Hematopoietic multipotent progenitor cell (in vitro differentiated cells): ENCODE measurements around the gene MAML3. TPM values are rescaled to one million over a fixed set of nuclear protein-coding genes. Genes with fewer than 3 reads are reported as not detected.

Experiments used
- DNase-seq, 3 donors: peaks; one replicate each; pipeline ENCODE4 v3.0.0-alpha.2; 2011 to 2015; ENCODE audit warnings: low read depth in 2 of 3, low spot score in 2 of 3
- total RNA-seq: library from RNA; depleted of rRNA; stranded (reverse); fragments of >200 nt; gene quantifications from one replicate; pipeline ENCODE4 v1.2.3, GENCODE V29; 2012

Gene MAML3
- total RNA-seq, 1 donor = 27.2 TPM

DNA sequence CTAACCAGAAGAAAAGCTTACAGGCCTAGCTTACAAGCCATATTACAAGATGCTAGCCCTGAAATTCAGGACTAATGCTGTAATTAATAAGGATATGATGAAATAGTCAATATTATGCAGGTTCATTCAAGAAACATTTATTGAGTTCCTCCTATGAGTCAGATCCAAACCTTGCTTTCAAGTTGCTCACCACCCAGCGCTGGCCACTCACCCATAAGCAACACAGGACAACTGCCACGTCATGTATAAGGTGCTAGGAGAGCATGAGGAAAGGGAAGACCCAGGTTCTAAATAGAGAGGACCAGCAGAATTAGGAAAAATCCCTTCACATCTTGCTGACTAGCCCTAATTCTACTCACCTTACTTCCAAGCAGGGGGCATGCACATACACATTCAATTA is 23.3 kb downstream of the MAML3 start:
- DNase-seq = no peak

DNA sequence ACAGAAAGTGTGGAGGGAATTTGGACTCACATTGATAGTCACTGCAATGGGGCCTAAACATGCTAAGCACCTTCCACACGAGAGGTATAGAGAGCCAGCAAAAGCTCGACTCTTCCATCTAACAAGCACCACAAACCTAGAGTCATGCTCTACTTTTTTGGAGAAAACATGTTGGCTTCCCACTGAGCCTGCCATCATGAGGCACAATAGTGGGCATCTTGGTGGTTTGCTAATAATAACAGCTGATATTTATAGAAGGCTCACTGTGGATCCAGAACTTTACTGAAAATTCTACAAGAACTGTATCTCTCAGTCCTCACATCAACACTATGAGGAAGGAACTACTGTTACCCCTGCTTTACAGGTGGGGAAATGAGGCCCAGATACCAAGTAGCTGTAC is 26.6 kb downstream of the MAML3 start:
- DNase-seq = no peak

DNA sequence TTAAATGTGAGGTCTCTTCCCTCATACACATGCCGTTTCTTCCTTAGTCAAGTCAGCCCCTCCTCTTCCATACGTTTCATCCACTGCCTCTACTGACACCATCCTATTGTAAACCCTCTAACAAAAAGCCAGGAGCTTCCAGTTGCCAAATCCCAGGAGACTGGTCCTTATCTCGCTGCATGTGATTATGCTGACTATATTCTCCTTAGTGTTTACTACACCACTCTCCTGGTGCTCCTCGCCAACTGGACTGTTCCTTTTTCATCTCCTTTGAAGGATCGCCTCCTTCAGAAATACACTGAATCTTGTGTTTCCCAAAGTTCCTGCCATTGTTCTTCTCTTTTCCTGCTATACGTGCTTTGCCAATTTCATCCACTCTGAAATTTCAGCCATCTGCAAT is 27.7 kb downstream of the MAML3 start:
- no peak for DNase-seq

DNA sequence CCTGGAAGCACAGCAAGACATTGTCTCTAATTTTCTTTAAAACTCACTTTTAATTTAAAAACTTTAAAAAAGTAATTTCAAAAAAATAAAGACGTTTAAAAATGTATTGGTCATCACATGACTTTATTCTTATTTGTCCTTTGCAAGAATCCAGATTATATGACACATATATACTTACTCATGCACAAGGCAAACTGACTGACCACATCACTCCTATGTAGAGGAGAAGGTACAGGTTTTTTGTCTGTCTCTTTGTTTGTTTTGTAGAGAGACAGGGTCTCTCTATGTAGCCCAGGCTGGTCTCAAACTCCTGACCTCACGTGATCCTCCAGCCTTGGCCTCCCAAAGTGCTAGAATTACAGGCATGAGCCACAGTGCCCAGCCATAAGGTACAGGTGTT is 28.6 kb downstream of the MAML3 start:
- DNase-seq = no peak

DNA sequence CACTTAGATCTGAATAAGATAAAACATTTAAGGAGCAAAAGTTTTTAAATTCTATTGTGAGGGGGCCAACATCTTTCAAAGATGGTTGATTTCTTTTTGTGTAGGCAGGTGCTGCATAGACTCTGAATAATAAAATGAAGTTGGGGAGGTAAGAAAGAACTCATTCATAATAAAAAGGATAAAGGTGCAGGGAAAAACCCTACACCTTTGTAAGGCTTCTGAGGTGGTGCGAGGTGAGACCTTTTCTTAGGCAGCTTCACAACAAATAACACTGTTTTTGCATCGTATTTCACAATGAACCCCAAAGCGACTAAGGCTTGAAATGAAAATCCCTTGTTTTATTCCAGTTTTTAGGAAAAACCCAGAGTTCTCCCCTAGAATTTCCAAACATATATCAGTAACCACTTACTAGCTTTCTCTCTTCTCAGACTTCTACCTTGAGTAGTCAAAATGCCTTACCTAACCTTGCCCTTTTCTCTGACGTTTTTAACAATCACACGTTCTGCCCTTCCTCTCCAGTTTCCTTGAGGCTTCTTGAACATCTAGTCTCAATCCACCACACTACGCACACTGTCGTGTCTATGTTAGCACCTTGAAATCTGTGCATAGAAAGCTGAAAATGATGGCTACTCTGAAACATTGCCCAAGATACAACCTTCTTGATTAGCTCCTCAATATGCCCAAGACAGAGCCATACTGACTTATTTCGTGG is 30.2 kb downstream of the MAML3 start:
- DNase-seq = no peak

DNA sequence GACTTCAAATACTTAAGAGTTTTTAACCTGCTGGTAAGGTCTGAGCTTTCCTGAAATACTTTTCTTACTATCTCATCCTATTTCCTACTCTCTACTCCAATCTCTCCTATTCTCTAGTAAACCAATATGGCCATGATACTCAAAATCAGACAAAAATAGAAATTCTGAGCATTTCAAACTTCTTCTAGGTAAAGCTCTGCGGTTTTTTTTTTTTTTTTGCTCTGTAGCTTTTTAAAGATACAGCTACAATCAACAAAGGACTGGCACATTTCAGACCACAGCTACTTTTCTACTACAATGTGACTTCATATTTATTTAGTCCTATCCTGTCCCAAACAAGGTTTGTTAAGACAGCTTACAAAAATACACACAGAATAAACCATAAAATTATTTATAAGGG is 31.1 kb downstream of the MAML3 start:
- DNase-seq = no peak

DNA sequence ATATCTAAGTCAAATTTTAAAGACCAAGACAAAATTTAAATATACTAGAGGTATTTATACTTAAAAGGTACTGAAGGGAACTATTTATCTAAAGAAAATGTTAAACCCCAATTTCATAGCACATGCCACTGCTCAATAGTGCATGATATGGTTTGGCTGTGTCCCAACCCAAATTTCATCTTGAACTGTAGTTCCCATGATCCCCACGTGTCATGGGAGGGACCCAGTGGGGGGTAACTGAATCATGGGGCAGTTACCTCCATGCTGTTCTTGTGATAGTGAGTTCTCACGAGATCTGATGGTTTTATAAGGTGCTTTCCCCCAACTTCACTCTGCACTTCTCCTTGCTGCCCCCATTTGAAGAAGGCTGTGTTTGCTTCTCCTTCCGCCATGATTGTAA is 32.3 kb downstream of the MAML3 start:
- no peak for DNase-seq

DNA sequence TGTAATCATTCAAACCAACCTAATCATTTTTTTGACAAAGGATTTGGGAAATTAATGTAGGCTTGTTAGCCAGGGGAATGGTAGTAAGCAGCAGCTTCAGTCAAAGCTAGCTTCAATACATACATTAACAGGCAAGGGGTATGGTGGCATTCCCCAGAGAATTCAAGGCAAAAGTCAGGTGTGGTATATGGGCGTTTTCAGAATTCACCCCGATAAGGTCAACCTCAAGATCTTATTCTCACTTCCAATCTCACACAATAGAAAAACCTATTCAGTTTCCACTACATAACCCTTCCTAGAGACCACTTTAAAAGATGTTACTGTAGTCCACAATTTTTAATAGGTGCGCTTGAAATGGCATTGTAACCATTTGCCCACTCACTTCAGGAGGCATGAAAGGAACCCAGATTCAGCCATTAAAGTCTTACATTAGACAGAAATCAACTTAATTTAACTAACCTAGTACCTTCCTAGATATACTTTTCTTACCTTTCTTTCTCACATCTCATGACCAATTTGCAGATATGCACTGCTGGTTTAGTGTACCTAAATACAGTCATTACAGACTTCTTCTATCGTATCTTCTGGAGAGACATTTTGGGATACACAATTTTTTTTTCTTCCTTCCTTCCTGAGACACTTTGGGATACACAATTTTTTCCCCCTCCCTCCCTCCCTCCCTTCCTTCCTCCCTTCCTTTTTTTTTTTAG is 34.9 kb downstream of the MAML3 start:
- DNase-seq = no peak

DNA sequence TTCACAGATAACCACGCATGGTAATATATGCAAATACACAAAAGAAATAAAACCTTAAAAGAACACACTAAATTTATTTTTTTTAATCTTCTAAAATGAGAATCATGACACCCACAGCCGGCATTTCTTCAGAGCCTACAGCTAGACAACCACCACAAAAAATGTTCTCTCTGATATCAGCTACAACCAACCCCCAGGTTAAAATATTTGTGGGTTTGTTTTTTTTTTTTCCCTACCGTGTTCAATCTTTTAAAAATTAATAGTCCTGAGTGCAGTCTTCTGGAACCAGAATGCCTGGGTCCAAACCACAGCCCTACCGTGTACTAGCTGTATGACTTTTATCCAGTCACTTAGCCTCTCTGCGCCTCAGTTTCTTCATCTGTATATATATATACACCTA is 36.0 kb downstream of the MAML3 start:
- DNase-seq = no peak

DNA sequence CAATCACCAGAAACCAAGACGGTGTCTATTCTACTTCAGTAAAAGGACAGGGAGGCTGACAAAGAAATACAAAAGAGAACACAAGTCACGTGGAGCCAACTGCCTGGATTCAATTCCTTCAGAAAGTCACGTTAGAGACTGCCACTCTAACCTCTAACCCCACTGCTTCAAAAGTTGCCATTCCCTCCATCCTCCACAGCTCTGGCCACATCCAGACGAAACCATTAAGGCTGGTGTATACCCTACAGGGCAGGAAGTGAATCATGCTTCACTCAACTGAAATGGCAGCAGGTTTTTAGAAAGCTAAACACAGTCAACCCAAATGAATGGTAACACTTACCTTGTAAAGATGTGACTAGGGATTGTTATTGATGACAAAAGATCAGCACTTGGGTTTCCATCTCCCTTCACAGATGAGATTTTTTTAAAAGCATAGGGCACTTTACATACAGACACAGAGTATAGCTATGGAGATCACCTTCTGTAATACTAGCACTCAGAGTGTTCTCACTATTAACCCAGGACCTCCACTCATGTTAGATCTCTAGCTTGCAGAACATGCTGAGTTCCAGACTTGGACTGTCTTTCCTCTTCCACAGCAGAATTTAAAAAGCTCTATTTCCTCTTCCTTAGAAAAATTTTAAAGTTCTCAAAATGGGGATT is 37.4 kb downstream of the MAML3 start:
- DNase-seq = no peak

DNA sequence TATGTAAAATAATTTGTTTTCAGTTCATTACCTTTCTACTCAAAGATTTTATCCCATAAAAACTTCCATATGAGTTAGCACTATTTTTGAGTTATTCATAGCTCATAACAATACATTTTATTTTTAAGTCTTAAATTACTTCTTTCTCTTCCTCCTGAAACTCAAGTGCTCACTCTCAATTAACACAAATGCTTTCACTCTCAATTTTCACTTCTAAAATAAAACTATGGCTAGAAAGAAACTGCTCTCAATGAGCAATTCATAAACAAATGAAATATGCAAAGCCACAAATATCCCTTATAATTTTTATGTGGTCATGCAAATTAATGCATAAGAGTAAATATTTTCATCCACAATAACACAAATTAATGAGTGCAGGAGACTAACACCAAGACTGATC is 38.8 kb downstream of the MAML3 start:
- DNase-seq = no peak

DNA sequence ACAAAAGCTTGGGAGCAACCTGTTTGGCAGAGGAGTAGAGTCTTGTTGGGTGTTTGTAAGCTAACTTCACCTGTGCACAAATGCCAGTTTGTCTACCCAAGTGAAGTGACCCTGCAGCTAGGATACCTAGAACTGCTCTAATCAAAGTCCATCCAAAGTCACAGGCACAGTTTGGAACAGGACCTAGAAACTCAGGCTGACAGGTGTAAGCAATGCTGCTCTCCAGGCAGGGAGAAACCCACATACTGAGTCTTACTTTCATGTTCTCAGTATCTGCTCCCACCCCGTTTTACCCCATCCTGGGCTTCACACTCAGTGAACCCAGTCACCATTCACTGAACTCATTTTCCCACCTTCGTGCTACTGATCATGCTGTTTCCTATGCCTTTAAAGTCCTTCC is 40.3 kb downstream of the MAML3 start:
- DNase-seq = no peak

DNA sequence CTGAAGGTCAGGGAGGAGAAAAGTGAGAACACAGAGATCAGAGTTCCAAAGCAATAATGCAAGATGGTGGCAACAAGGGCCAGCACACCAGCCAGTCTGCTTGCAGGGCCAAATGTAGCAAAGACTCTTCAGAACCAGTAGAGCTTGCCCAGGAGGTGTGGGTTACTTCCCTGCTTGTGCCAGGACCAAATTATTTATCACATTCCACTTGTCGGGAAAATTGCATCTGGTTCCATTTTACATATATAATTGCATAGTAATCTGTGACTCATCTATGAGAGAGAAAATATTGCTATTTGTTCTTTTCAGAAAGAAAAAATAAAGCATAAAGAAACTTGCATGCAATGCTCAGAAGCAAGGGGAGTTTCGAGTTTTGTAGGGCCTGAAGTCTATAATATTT is 41.4 kb downstream of the MAML3 start:
- no peak for DNase-seq

DNA sequence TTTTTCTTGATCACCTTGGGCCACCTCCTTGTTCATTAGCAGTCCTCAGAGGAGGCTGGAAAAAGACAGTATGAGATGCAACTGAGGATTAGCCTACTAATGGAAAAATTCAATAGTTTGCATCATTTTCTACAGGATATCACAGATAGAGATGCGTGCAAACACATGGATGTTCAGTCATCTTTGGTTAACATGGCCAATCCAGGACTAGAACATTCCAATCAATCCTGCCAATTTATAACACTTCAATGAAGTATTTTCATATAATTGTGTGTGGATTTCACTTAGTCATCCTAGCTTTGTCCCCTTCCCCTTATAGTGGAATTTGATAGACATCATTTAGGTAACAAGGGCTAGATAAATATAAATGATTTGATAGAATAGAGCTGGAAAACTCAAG is 42.7 kb downstream of the MAML3 start:
- no peak for DNase-seq

DNA sequence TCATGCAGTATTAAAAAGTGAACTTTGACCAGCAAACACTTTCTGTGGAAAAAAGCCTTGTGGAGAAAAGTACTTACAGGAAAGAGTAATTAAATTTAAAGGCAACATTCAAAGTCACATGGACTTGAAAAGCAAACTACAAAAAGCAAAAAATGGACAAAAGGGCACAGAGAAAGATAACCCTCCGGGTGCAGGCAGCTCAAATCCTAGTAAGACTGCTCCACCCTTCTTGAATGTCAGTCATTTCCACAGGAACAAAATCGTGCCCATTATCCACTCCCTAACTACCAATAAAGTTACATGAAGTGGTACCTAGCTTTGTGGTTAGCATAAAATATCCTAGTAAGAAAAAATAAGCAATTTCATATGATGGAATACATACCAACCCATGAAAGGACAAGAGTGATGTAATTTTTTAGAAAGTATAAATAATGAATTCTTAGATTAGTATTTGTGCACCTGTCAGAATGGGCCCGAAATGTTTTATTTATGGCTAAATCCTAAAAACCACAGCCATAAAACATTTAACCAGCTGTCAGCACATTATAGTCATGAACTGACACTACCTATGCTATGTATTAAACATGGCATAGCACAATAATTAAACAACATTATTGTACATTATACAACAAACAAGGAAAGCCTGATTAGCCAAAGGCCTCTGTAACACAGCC is 43.3 kb downstream of the MAML3 start:
- DNase-seq = no peak

DNA sequence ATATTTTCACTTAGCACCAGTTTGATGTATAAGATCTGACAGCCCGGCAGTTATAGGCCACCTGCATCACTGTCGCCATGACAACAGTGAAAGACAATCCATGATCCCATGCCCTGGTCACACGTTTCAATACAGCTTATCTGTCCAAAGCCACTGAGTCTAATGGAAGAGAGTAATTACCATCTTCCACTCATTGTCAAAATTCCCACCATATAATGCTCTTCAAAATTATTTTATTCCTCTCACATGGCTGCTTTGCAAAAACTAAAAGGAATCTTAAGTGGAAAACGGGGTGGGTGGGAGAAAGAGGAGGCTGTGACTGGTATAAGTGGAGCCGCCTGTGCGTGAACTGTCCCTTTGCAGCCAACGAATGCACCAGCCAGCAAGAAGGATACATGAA is 44.2 kb downstream of the MAML3 start:
- DNase-seq = no peak

DNA sequence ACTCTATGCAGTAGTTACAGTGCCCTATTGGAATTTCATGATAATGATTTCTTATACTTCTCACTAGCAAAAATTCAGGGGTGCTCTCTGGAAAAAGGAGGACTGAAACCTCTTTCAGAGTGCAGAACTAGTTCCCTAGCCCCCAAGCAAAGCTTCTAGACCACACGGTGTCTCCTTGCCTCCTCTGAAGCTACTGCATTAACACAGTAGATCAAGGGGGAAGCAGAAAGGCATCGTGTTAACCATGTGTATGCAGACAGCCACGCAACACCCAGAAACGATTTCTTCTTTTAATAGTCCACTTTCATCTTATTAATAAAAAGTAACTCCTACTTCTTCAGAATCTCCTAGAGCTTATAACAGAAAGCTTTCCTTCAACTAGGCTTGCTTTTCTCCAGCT is 44.7 kb downstream of the MAML3 start:
- no peak for DNase-seq

DNA sequence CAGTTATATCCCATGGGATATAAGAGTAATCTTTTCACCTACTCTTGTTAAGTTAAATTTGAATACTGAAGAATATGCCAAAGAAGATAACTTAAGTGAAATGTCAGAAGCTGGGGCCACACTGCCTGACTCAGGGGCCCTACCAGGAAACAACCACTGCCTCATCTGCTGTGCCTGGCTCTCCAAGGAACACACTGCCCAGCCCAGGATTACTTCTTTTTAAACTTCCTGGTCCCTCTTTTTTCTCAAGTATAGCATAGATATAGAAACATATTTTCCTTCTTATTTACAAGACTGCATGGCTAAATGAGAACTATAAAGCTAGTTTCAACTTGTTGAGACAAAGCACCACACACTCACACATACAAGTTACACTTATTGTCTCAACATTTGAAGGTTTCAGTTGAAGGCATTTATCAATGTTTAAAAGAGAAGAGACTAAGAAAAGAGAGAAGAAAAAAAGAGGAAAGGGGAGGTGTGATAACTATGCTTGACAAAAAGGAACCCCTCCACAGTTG is 45.2 kb downstream of the MAML3 start:
- no peak for DNase-seq

DNA sequence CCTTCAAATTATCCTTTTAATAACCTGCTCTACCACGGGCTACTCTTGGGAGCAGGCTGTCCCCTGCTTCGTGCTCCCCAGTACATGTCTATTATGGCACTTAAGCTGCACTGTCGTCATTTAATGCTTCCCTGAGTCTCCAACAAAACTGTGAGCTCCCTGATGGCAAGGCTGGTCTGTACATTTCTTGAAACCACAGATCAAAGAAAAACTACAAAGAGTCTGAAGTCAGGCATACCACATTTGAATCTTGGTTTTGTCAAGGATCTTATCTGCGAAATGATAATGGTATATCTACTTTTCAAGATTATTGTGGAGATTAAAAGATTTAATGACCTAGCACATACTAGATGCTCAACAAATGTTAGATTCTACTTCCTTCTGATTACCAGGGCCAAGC is 45.7 kb downstream of the MAML3 start:
- DNase-seq = no peak

DNA sequence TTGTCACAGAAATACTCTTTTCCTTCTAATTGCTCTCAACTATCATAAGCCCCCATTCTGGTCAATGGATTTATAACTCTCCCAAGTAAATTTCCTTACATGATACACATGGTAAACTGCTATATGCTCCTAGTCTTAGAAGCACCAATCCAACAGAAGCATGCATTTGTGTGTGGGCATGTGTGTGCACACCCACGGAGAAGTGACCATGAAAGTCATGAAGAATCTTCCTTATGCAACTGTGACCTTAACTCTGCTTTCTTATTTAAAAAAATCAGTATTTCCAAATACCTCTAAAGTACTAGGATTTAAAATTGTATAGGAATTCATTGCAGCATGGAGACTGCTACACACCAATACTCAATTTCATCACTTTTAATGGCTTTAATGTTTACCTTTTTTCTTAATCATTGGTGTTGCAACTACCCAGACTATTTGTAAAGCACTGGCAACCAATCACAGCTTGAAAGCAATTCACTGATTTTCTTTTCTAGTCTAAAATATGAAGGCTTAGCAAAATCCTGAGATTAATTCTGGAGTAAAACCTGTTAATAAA is 47.6 kb downstream of the MAML3 start:
- DNase-seq = no peak

DNA sequence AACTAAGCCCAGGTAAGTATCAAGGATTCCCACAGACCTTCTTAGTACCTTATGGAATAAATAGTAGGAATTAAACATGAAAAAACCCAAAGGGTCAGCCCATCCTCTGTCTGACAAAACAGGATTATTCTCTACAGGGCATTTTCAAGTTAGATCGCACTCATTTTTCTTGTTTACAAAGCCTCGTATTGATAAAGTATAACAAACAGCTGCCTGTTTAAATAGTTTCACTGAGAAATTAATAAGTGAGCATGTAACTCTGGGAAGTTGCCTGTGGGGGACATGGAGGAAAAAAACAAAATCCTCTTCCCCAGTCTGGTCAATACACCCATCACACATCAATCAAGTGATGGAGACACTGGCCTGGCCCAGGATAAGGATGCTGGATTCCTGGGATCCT is 48.5 kb downstream of the MAML3 start:
- no peak for DNase-seq
